ENCODE data around the gene PDE8A.

The PDE8A gene

GRCh38 chr15:85125056-85125661, 143.5 kb downstream of the PDE8A start:
- H3K27ac ChIP-seq (ENCODE audit: low read depth, low read length) = no peak overlapping the region

DNA sequence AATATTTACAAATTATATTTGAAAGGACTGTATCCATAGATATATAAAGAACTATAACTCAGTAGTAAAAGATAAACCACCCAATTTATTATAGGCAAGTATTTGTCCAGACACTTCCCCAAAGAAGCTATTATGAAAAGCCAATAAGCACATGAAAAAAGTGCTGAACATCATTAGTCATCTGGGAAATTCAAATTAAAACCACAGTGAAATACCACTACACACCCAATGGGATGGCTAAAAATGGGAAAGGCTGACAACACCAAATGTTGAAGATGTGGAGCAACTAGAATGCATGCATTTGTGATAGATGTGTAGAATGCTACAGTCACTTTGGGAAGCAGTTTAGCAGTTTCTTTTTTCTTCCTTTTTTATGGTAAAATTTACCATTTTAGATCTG, 147.0 kb downstream of the PDE8A start:
- Histone ChIP-seq H3K27me3 (ENCODE audit: control insufficient read depth in 1 of 2, insufficient read depth in 2 of 2, low read length in 2 of 2) (no peaks in the 10 kb centered on the region), H3K9ac (ENCODE audit: low read length) (no peak overlapping the region), H3K4me3 (ENCODE audit: low read depth in 1 of 2, low read length in 2 of 2) (no peak overlapping the region), H3K27ac (ENCODE audit: low read depth, low read length) (no peak overlapping the region), H3K4me1 (ENCODE audit: insufficient read depth, low read length) (no peaks in the 10 kb centered on the region), H3K9me3 (ENCODE audit: low read length) (no peaks in the 10 kb centered on the region), H3K36me3 (ENCODE audit: insufficient read depth, low read length) (peaks cover 33% of the 10 kb centered on the region)

More at GRCh38 chr15:85125056-85125661, 143.5 kb downstream of the PDE8A start:
- Histone ChIP-seq H3K9me3 (ENCODE audit: low read length) (no peaks in the 10 kb centered on the region), H3K9ac (ENCODE audit: low read length) (no peak overlapping the region), H3K27me3 (ENCODE audit: control insufficient read depth in 1 of 2, insufficient read depth in 2 of 2, low read length in 2 of 2) (no peaks in the 10 kb centered on the region), H3K36me3 (ENCODE audit: insufficient read depth, low read length) (peaks cover 29% of the 10 kb centered on the region), H3K4me3 (ENCODE audit: low read depth in 1 of 2, low read length in 2 of 2) (no peak overlapping the region), H3K4me1 (ENCODE audit: insufficient read depth, low read length) (no peaks in the 10 kb centered on the region)

DNA sequence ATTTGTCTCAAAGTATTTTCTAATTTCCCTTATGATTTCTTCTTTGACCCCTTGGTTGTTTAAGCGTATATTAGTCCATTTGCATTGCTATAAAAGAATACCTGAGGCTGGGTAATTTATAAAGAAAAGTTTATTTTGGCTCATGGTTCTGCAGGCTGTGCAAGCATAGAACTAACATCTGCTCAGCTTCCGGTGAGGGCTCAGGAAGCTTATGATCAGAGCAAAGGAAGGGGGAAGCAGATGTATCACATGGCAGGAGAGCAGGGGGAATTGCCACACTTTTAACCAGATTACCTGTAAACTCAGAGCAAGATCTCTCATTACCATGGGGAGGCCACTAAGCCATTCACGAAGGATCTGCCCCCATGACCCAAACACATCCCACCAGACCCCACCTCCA, 148.2 kb downstream of the PDE8A start:
- H3K36me3 ChIP-seq (ENCODE audit: insufficient read depth, low read length) = peaks cover 27% of the 10 kb centered on the region
- no peak overlapping the region for H3K4me3 ChIP-seq (ENCODE audit: low read depth in 1 of 2, low read length in 2 of 2)
- no peaks in the 10 kb centered on the region for H3K27me3 ChIP-seq (ENCODE audit: control insufficient read depth in 1 of 2, insufficient read depth in 2 of 2, low read length in 2 of 2)
- H3K4me1 ChIP-seq (ENCODE audit: insufficient read depth, low read length) = no peaks in the 10 kb centered on the region
- H3K9ac ChIP-seq (ENCODE audit: low read length) = no peak overlapping the region
- no peak overlapping the region for H3K27ac ChIP-seq (ENCODE audit: low read depth, low read length)
- H3K9me3 ChIP-seq (ENCODE audit: low read length) = no peaks in the 10 kb centered on the region

DNA sequence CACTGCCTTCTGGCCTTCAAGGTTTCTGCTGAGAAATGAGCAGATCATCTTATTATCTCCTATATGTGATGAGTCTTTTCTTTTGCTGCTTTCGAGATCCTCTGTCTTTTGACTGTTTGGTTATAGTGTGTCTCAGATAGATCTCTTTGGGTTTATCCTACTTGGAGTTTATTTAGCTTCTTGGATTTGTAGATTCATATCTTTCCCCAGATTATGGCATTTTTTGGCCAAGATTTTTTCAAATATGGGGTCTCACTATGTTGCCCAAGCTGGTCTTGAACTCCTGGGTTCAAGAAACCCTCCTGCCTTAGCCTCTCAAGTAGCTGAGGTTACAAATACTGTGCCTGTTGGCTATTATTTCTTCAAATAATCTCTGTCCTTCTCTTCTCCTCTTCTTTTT, 150.3 kb downstream of the PDE8A start:
- H3K4me3 ChIP-seq (ENCODE audit: low read depth in 1 of 2, low read length in 2 of 2) = no peak overlapping the region
- no peak overlapping the region for H3K9ac ChIP-seq (ENCODE audit: low read length)
- H3K4me1 ChIP-seq (ENCODE audit: insufficient read depth, low read length) = peaks cover under 1% of the 10 kb centered on the region
- no peak overlapping the region for H3K27ac ChIP-seq (ENCODE audit: low read depth, low read length)
- H3K27me3 ChIP-seq (ENCODE audit: control insufficient read depth in 1 of 2, insufficient read depth in 2 of 2, low read length in 2 of 2) = no peaks in the 10 kb centered on the region
- H3K36me3 ChIP-seq (ENCODE audit: insufficient read depth, low read length) = peaks cover 39% of the 10 kb centered on the region
- no peaks in the 10 kb centered on the region for H3K9me3 ChIP-seq (ENCODE audit: low read length)

DNA sequence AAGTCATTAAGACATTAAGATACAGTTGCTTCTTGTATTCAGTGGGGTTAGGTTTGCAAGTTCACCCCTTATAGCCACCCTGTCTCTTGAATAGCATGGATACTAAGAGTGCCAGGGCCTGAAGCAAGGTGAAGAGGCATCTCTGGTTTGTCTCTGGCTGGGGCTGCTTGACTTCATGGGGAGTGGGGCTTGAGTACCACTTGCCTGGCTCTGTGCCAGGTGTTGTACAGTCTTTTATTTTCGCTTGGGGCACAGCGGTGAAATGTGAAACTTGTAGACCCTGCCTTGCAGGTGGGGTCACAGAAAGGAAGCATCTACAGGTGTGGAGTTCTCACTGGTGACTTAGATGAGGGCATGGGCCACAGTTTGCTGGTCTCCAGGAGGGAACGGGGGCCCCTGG, 152.1 kb downstream of the PDE8A start:
- no peak overlapping the region for H3K9ac ChIP-seq (ENCODE audit: low read length)
- H3K36me3 ChIP-seq (ENCODE audit: insufficient read depth, low read length) = peaks cover 44% of the 10 kb centered on the region
- no peaks in the 10 kb centered on the region for H3K9me3 ChIP-seq (ENCODE audit: low read length)
- H3K4me3 ChIP-seq (ENCODE audit: low read depth in 1 of 2, low read length in 2 of 2) = no peak overlapping the region
- H3K27me3 ChIP-seq (ENCODE audit: control insufficient read depth in 1 of 2, insufficient read depth in 2 of 2, low read length in 2 of 2) = no peaks in the 10 kb centered on the region
- no peak overlapping the region for H3K27ac ChIP-seq (ENCODE audit: low read depth, low read length)
- peaks cover 9% of the 10 kb centered on the region for H3K4me1 ChIP-seq (ENCODE audit: insufficient read depth, low read length)

DNA sequence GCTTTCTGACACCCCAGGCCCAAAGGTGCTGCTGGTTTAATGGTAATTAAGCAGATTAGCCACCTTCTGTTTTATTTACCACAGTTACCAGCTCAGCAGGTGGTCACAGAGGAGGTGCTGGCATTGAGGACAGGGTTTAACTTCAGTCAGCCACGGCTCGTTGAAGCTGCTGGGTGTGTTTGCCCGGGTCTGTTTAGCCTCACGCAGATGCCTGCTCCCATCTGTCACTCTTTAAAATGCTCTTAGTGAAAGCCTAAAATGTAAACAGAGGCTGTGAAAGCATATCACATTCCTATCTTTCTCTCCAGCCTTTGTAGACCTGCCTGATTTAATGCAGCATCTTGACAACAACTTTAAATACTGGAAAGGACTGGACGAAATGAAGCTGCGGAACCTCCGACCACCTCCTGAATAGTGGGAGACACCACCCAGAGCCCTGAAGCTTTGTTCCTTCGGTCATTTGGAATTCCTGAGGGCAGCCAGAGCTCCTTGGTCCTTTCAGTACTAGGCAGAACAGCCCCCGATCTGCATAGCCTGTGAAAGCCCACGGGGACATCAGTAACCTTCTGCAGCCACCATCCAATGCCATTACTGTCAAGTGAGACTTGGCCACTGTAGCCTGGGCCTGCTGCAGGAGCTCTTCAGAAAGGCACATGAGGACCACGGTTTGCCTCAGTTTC, 156.0 kb downstream of the PDE8A start:
- no peaks in the 10 kb centered on the region for H3K9me3 ChIP-seq (ENCODE audit: low read length)
- peaks cover 48% of the 10 kb centered on the region for H3K36me3 ChIP-seq (ENCODE audit: insufficient read depth, low read length)
- H3K4me3 ChIP-seq (ENCODE audit: low read depth in 1 of 2, low read length in 2 of 2) = no peak overlapping the region
- H3K27ac ChIP-seq (ENCODE audit: low read depth, low read length) = no peak overlapping the region
- peaks cover 9% of the 10 kb centered on the region for H3K4me1 ChIP-seq (ENCODE audit: insufficient read depth, low read length)
- H3K9ac ChIP-seq (ENCODE audit: low read length) = no peak overlapping the region
- H3K27me3 ChIP-seq (ENCODE audit: control insufficient read depth in 1 of 2, insufficient read depth in 2 of 2, low read length in 2 of 2) = no peaks in the 10 kb centered on the region

GRCh38 chr15:85139391-85139790, 157.7 kb downstream of the PDE8A start:
- Histone ChIP-seq H3K27ac (ENCODE audit: low read depth, low read length) (no peak overlapping the region), H3K9me3 (ENCODE audit: low read length) (no peaks in the 10 kb centered on the region), H3K36me3 (ENCODE audit: insufficient read depth, low read length) (peaks cover 34% of the 10 kb centered on the region), H3K4me1 (ENCODE audit: insufficient read depth, low read length) (peaks cover 9% of the 10 kb centered on the region), H3K27me3 (ENCODE audit: control insufficient read depth in 1 of 2, insufficient read depth in 2 of 2, low read length in 2 of 2) (no peaks in the 10 kb centered on the region), H3K4me3 (ENCODE audit: low read depth in 1 of 2, low read length in 2 of 2) (no peak overlapping the region), H3K9ac (ENCODE audit: low read length) (no peak overlapping the region)

GRCh38 chr15:85141726-85142125, 160.1 kb downstream of the PDE8A start:
- no peak overlapping the region for H3K9ac ChIP-seq (ENCODE audit: low read length)
- peaks cover 9% of the 10 kb centered on the region for H3K4me1 ChIP-seq (ENCODE audit: insufficient read depth, low read length)
- no peak overlapping the region for H3K4me3 ChIP-seq (ENCODE audit: low read depth in 1 of 2, low read length in 2 of 2)
- H3K36me3 ChIP-seq (ENCODE audit: insufficient read depth, low read length) = peaks cover 22% of the 10 kb centered on the region
- no peaks in the 10 kb centered on the region for H3K27me3 ChIP-seq (ENCODE audit: control insufficient read depth in 1 of 2, insufficient read depth in 2 of 2, low read length in 2 of 2)
- no peak overlapping the region for H3K27ac ChIP-seq (ENCODE audit: low read depth, low read length)
- H3K9me3 ChIP-seq (ENCODE audit: low read length) = no peaks in the 10 kb centered on the region

DNA sequence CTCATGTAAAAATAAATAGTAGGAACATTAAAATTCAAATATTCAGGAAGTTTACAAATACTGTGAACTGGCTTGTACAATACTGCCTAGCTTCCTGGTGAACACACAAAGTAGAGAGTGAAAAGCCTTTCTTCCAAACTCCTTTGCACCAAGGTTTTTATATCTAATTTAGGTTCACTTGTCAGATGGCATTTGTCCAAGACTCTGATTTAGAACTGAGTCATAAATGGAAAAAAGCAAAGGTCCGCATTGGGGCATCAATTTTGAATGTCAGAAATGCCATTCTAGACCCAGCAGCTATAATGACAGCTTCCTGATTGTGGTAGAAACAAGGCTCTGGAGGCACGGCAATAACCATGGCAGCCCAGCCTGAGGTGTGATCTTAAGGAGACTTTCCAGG, 160.7 kb downstream of the PDE8A start:
- Histone ChIP-seq H3K27ac (ENCODE audit: low read depth, low read length) (no peak overlapping the region), H3K36me3 (ENCODE audit: insufficient read depth, low read length) (peaks cover 17% of the 10 kb centered on the region), H3K9me3 (ENCODE audit: low read length) (no peaks in the 10 kb centered on the region), H3K9ac (ENCODE audit: low read length) (no peak overlapping the region), H3K4me1 (ENCODE audit: insufficient read depth, low read length) (peaks cover 5% of the 10 kb centered on the region), H3K27me3 (ENCODE audit: control insufficient read depth in 1 of 2, insufficient read depth in 2 of 2, low read length in 2 of 2) (no peaks in the 10 kb centered on the region), H3K4me3 (ENCODE audit: low read depth in 1 of 2, low read length in 2 of 2) (no peak overlapping the region)

GRCh38 chr15:85149465-85150129, 167.9 kb downstream of the PDE8A start:
- Histone ChIP-seq H3K27me3 (ENCODE audit: control insufficient read depth in 1 of 2, insufficient read depth in 2 of 2, low read length in 2 of 2) (no peaks in the 10 kb centered on the region), H3K9me3 (ENCODE audit: low read length) (no peaks in the 10 kb centered on the region), H3K27ac (ENCODE audit: low read depth, low read length) (no peak overlapping the region), H3K4me3 (ENCODE audit: low read depth in 1 of 2, low read length in 2 of 2) (no peak overlapping the region), H3K9ac (ENCODE audit: low read length) (no peak overlapping the region), H3K4me1 (ENCODE audit: insufficient read depth, low read length) (no peaks in the 10 kb centered on the region), H3K36me3 (ENCODE audit: insufficient read depth, low read length) (no peaks in the 10 kb centered on the region)

- no peaks in the 10 kb centered on the region for H3K4me1 ChIP-seq (ENCODE audit: insufficient read depth, low read length)
- H3K27ac ChIP-seq (ENCODE audit: low read depth, low read length) = no peak overlapping the region
- H3K27me3 ChIP-seq (ENCODE audit: control insufficient read depth in 1 of 2, insufficient read depth in 2 of 2, low read length in 2 of 2) = no peaks in the 10 kb centered on the region
- H3K36me3 ChIP-seq (ENCODE audit: insufficient read depth, low read length) = no peaks in the 10 kb centered on the region
- H3K4me3 ChIP-seq (ENCODE audit: low read depth in 1 of 2, low read length in 2 of 2) = no peak overlapping the region
- H3K9ac ChIP-seq (ENCODE audit: low read length) = no peak overlapping the region
- no peaks in the 10 kb centered on the region for H3K9me3 ChIP-seq (ENCODE audit: low read length)
These were observed 168.4 kb downstream of the PDE8A start for GRCh38 chr15:85150130-85150480.

DNA sequence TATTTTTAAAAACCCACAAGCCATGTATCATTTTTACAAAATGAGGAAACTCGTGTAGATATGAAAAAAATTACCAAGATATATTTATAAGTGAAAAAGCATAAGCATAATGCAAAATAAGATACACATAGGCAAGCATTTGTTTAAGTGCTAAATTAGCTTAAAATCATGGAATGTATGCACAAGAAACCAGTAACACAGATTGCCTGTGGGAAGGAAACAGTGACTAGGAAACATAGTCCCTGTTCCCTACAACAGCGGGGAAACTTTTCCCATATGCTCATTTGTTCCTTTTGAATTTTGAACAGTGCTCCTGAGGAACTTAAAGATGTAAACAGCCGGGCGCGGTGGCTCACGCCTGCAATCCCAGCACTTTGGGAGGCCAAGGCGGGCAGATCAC, 169.5 kb downstream of the PDE8A start:
- Histone ChIP-seq H3K9me3 (ENCODE audit: low read length) (no peaks in the 10 kb centered on the region), H3K4me3 (ENCODE audit: low read depth in 1 of 2, low read length in 2 of 2) (no peak overlapping the region), H3K27ac (ENCODE audit: low read depth, low read length) (no peak overlapping the region), H3K9ac (ENCODE audit: low read length) (no peak overlapping the region), H3K27me3 (ENCODE audit: control insufficient read depth in 1 of 2, insufficient read depth in 2 of 2, low read length in 2 of 2) (no peaks in the 10 kb centered on the region), H3K36me3 (ENCODE audit: insufficient read depth, low read length) (no peaks in the 10 kb centered on the region), H3K4me1 (ENCODE audit: insufficient read depth, low read length) (no peaks in the 10 kb centered on the region)
